WTC11 (cell line): ENCODE results near the gene MED12. TPM values are rescaled to one million over a fixed set of nuclear protein-coding genes. Genes with fewer than 3 reads are reported as not detected.
"Not testable (repeated sequence)": the region's sequence is repeated elsewhere in the genome, so short reads cannot be mapped to it uniquely, and the experiment has no call there.

Source experiments
- ATAC-seq: fragments of 200-7000 bp; cut with Tn5 transposase; 2 replicates; pipeline ENCODE4 v1.10.0; 2021; ENCODE audit warnings: mild to moderate bottlenecking, moderate library complexity
- CTCF ChIA-PET: fragments of 300-600 bp; sonication (Branson Sonifier 250); formaldehyde crosslinking; loops from one replicate; lab custom pipeline; 2021; ENCODE audit warnings: antibody characterized with exemption; lab: Charles Lee
- POLR2A ChIA-PET: fragments of 350-600 bp; sonication (Branson Sonifier 250); formaldehyde crosslinking; loops from one replicate; lab custom pipeline; 2021; ENCODE audit warnings: antibody characterized with exemption; lab: Charles Lee
- DNase-seq: peaks from one replicate; pipeline ENCODE4 v3.0.0; 2021; ENCODE audit warnings: low spot score
- H3K27ac Mint-ChIP-seq: 2 replicates; pipeline ENCODE4 v1.8.0; 2021; ENCODE audit warnings: mixed read lengths
- H3K27me3 Mint-ChIP-seq: 2 replicates; pipeline ENCODE4 v1.8.0; 2021; ENCODE audit warnings: low read depth, mild to moderate bottlenecking, moderate library complexity, mixed read lengths
- H3K36me3 Mint-ChIP-seq: 2 replicates; pipeline ENCODE4 v1.8.0; 2021; ENCODE audit warnings: mixed read lengths
- H3K4me1 Mint-ChIP-seq: 2 replicates; pipeline ENCODE4 v1.8.0; 2022; ENCODE audit warnings: mixed read lengths
- H3K4me3 Mint-ChIP-seq: 2 replicates; pipeline ENCODE4 v1.8.0; 2021; ENCODE audit warnings: mild to moderate bottlenecking, moderate library complexity, mixed read lengths
- H3K9me3 Mint-ChIP-seq: 2 replicates; pipeline ENCODE4 v1.8.0; 2021; ENCODE audit warnings: mixed read lengths
- ATF3 ChIP-seq: sonication (generic); formaldehyde crosslinking; conservative IDR thresholded peaks from 2 replicates; pipeline ENCODE4 v1.8.1; 2022; ENCODE audit warnings: mild to moderate bottlenecking, missing genetic modification reagents
- ATF6 ChIP-seq: sonication (generic); formaldehyde crosslinking; IDR thresholded peaks from 2 replicates; pipeline ENCODE4 v1.8.1; 2023; ENCODE audit warnings: mild to moderate bottlenecking, missing genetic modification reagents
- ESRRA ChIP-seq: sonication (generic); formaldehyde crosslinking; IDR thresholded peaks from 2 replicates; pipeline ENCODE4 v1.8.1; 2022; ENCODE audit warnings: mild to moderate bottlenecking, missing genetic modification reagents, borderline replicate concordance
- FOXJ3 ChIP-seq: sonication (generic); formaldehyde crosslinking; IDR thresholded peaks from 2 replicates; pipeline ENCODE4 v1.9.0; 2021; ENCODE audit warnings: missing genetic modification reagents, mild to moderate bottlenecking, borderline replicate concordance
- KAT7 ChIP-seq: sonication (generic); formaldehyde crosslinking; IDR thresholded peaks from 2 replicates; pipeline ENCODE4 v1.8.1; 2023; ENCODE audit warnings: missing genetic modification reagents, mild to moderate bottlenecking, borderline replicate concordance
- MYBL2 ChIP-seq: sonication (generic); formaldehyde crosslinking; IDR thresholded peaks from 2 replicates; pipeline ENCODE4 v1.8.1; 2023; ENCODE audit warnings: mild to moderate bottlenecking, moderate library complexity, missing genetic modification reagents
- OVOL2 ChIP-seq: fragments of 250-450 bp; sonication (Bioruptor Pico); IDR thresholded peaks from 2 replicates; pipeline ENCODE4 v1.9.0; 2021; ENCODE audit warnings: mild to moderate bottlenecking, borderline replicate concordance
- PREB ChIP-seq: sonication (generic); formaldehyde crosslinking; IDR thresholded peaks from 2 replicates; pipeline ENCODE4 v1.8.1; 2022; ENCODE audit warnings: mild to moderate bottlenecking, missing genetic modification reagents, moderate library complexity, borderline replicate concordance
- SP1 ChIP-seq: sonication (generic); formaldehyde crosslinking; conservative IDR thresholded peaks from 2 replicates; pipeline ENCODE4 v1.8.1; 2022; ENCODE audit warnings: missing genetic modification reagents
- TEAD1 ChIP-seq: sonication (generic); formaldehyde crosslinking; IDR thresholded peaks from 2 replicates; pipeline ENCODE4 v1.8.0; 2022; ENCODE audit warnings: mild to moderate bottlenecking, missing genetic modification reagents
- ZNF121 ChIP-seq: sonication (generic); formaldehyde crosslinking; IDR thresholded peaks from 2 replicates; pipeline ENCODE4 v1.8.0; 2023; ENCODE audit warnings: missing genetic modification reagents
- ZNF671 ChIP-seq: fragments of 250-450 bp; sonication (Bioruptor Pico); IDR thresholded peaks from 2 replicates; pipeline ENCODE4 v1.8.0; 2021; ENCODE audit warnings: mild to moderate bottlenecking
- total RNA-seq: library from RNA; stranded (reverse); gene quantifications from 3 replicates; pipeline ENCODE4 v1.2.3, GENCODE V29; 2021
- TF ChIP-seq, protein P1 (sequence below): fragments of 200-600 bp; IDR thresholded peaks from 2 replicates; pipeline ENCODE4 v1.8.0; 2022; ENCODE audit warnings: antibody characterized with exemption

MED12 gene
- total RNA-seq, 1 experiment from 2014 or later = 35.6 TPM

GRCh38 chrX:71175531-71175930, 57.1 kb downstream of the MED12 start:
- no peaks in the 10 kb centered on the region for H3K27me3 Mint-ChIP-seq
- ATAC-seq = no peak
- H3K27ac Mint-ChIP-seq = no peak overlapping the region
- TF ChIP-seq ZNF671 (no peak), ATF3 (CRISPR knock-in tag) (no peak)
- peaks cover 4% of the 10 kb centered on the region; the same call in 1 of the 2 replicates for H3K9me3 Mint-ChIP-seq
- DNase-seq = no peak
- peaks cover 3% of the 10 kb centered on the region; the same call in 1 of the 2 replicates for H3K36me3 Mint-ChIP-seq
- CTCF ChIA-PET = no interaction called here
- POLR2A ChIA-PET = no interaction called here
- no peak overlapping the region for H3K4me3 Mint-ChIP-seq
- peaks cover 25% of the 10 kb centered on the region for H3K4me1 Mint-ChIP-seq

GRCh38 chrX:71177327-71177726, 58.9 kb downstream of the MED12 start:
- no peaks in the 10 kb centered on the region for H3K27me3 Mint-ChIP-seq
- peaks cover 3% of the 10 kb centered on the region; the same call in 1 of the 2 replicates for H3K36me3 Mint-ChIP-seq
- no peak overlapping the region for H3K4me3 Mint-ChIP-seq
- ChIA-PET CTCF (interaction anchor here (0.6 kb wide), 1 partner anchor 512 kb away, joined by 3 read pairs; no protein-coding TSS in a partner anchor), POLR2A (no interaction called here)
- peaks cover 4% of the 10 kb centered on the region; the same call in 1 of the 2 replicates for H3K9me3 Mint-ChIP-seq
- no peak overlapping the region for H3K27ac Mint-ChIP-seq
- TF ChIP-seq FOXJ3 (CRISPR knock-in tag) (no peak), SP1 (CRISPR knock-in tag) (no peak), TEAD1 (CRISPR knock-in tag) (no peak), ATF6 (CRISPR knock-in tag) (no peak), PREB (no peak), MYBL2 (CRISPR knock-in tag) (no peak), ZNF121 (CRISPR knock-in tag) (no peak), KAT7 (CRISPR knock-in tag) (no peak), OVOL2 (no peak)
- ATAC-seq (no peak), DNase-seq (no peak)
- H3K4me1 Mint-ChIP-seq = peaks cover 16% of the 10 kb centered on the region; the same call in 1 of the 2 replicates

DNA sequence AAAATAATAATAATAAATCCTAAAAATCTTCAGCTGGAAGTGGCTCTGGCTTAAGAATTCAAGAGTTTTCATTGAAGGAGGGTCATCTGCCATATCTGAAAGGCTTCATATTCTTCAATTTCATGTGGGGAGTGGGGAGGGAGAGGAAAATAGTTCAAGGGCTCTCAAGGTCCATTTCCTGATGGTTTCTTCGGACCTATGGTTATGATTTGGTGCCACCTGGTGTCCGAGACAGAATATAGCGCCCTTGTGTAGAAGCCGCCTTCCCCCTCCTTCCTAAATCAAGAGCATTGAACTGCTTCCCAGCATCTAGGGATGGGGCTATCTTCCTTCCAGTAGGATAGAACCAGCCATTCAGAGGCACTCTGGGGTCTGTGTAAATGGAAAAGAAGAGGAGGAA, 60.5 kb downstream of the MED12 start:
- ATAC-seq (peak; percentile 23), DNase-seq (peak; percentile 46)
- ChIA-PET POLR2A (interaction anchor here (0.6 kb wide), 1 partner anchor 48 kb away, joined by 6 read pairs; no protein-coding TSS in a partner anchor), CTCF (interaction anchor here (1.0 to 1.1 kb wide), 2 partner anchors 80 to 726 kb away, joined by 3 read pairs; no protein-coding TSS in a partner anchor)
- Mint-ChIP-seq H3K4me1 (peaks cover 31% of the 10 kb centered on the region), H3K9me3 (no peaks in the 10 kb centered on the region), H3K4me3 (no peak overlapping the region), H3K27ac (no peak overlapping the region)
- TF ChIP-seq, protein P1, sequence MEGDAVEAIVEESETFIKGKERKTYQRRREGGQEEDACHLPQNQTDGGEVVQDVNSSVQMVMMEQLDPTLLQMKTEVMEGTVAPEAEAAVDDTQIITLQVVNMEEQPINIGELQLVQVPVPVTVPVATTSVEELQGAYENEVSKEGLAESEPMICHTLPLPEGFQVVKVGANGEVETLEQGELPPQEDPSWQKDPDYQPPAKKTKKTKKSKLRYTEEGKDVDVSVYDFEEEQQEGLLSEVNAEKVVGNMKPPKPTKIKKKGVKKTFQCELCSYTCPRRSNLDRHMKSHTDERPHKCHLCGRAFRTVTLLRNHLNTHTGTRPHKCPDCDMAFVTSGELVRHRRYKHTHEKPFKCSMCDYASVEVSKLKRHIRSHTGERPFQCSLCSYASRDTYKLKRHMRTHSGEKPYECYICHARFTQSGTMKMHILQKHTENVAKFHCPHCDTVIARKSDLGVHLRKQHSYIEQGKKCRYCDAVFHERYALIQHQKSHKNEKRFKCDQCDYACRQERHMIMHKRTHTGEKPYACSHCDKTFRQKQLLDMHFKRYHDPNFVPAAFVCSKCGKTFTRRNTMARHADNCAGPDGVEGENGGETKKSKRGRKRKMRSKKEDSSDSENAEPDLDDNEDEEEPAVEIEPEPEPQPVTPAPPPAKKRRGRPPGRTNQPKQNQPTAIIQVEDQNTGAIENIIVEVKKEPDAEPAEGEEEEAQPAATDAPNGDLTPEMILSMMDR = peak; percentile 46; the same call in 1 of the 2 replicates
- no peak for TF ChIP-seq ESRRA
- TF ChIP-seq, all 79 proteins: peak for 1
- Mint-ChIP-seq H3K36me3 (no peaks in the 10 kb centered on the region), H3K27me3 (no peaks in the 10 kb centered on the region)

GRCh38 chrX:71180579-71181265, 62.3 kb downstream of the MED12 start:
- H3K36me3 Mint-ChIP-seq, DNase-seq, H3K9me3 Mint-ChIP-seq, ATAC-seq, H3K27me3 Mint-ChIP-seq, H3K27ac Mint-ChIP-seq: not testable (repeated sequence)
- H3K4me3 Mint-ChIP-seq = peak overlapping the region; percentile 41
- ChIA-PET CTCF (interaction anchor here (0.7 kb wide), 1 partner anchor 441 kb away, joined by 3 read pairs; no protein-coding TSS in a partner anchor), POLR2A (interaction anchor here (1.3 kb wide), 1 partner anchor 113 kb away, joined by 3 read pairs; the partner anchor contains the start of gene SNX12)
- H3K4me1 Mint-ChIP-seq = peaks cover 38% of the 10 kb centered on the region
